Colonic mucosa (tissue), 4 donors: ENCODE measurements around the gene LARP1. TPM values are rescaled to one million over a fixed set of nuclear protein-coding genes. Genes with fewer than 3 reads are reported as not detected.
A peak's percentile ranks its signal among the peaks of the same experiment; 100 is the strongest.

Source experiments
- DNase-seq: peaks from one replicate; pipeline ENCODE4 v3.0.0-alpha.2; 2020
- H3K27ac ChIP-seq: fragments of 200-600 bp; one replicate; pipeline ENCODE4 v1.8.0; 2021
- H3K27me3 ChIP-seq: fragments of 200-600 bp; one replicate; pipeline ENCODE4 v1.8.0; 2021
- H3K36me3 ChIP-seq: fragments of 200-600 bp; one replicate; pipeline ENCODE4 v1.8.0; 2021
- H3K4me1 ChIP-seq: fragments of 200-600 bp; one replicate; pipeline ENCODE4 v1.8.0; 2021; ENCODE audit warnings: mild to moderate bottlenecking
- H3K4me3 ChIP-seq: fragments of 200-600 bp; one replicate; pipeline ENCODE4 v1.8.0; 2021
- H3K9ac ChIP-seq, 2 donors: one replicate each; pipeline ENCODE4 v1.7.0; 2013; ENCODE audit warnings: control low read depth in 2 of 2, low read depth in 2 of 2, low read length in 2 of 2
- H3K9me3 ChIP-seq: fragments of 200-600 bp; one replicate; pipeline ENCODE4 v1.8.0; 2021
- intact Hi-C: fragments of 100-400 bp; cut with DNase I; formaldehyde crosslinking; loops from one replicate; pipeline ENCODE4 v1.14.1; 2022
- total RNA-seq, 2 donors: library from RNA; stranded (reverse); fragmentation: NEBNext Ultra II Directional in 1 of 2; extraction: Animal tissue kit (Norgen Biotek cat#: 25700) in 1 of 2; gene quantifications; one replicate each; pipeline ENCODE4 v1.2.1, GENCODE V29; 2021
- TF ChIP-seq, protein P1 (sequence below): fragments of 200-600 bp; IDR thresholded peaks from one replicate; pipeline ENCODE4 v1.8.0; 2022; ENCODE audit warnings: antibody characterized with exemption, mild to moderate bottlenecking
- donor health status: healthy.
- donor health status: DM: no; HTN: no; CAD: no.
- donor health status: DM: no; HTN: no; CAD: no.

LARP1 gene
- total RNA-seq, 2 donors from 2014 or later: 116 to 201 TPM

DNA sequence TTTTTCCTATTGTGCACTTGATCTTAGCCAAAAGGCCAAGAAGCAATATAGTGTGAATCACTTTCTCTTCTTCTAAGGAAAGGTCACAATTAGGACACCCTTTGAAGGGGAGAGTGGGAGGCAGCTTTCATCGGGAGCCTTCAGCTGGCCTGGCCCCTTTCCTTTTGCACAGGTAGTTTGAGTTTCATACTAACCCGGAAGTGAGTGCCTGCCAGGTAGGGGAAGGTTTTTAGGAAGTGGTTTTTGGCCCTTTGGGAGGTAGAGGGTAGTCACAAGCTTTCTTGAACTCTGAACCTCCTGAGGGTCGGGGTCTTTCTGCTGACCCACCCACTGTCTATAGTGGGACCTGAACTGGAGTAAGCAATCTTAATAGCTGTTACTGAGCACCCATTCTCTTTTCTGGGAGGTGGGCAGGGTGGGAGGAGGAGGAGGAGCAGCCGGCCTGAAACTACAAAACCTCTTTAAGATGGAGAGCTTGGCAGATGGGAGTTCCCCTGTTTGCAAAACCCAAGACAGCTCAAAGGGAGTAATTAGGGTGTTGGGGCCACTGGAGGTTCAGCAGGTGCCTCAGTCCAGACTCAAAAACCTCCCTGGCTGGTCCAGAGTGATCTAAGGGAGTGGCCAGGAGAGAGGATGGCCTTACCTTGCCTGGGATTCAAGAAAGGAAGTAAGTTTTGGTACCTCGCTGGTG lies 6.0 kb downstream of the LARP1 start:
- H3K9me3 ChIP-seq: no peaks in the 10 kb centered on the region
- no peaks in the 10 kb centered on the region for H3K36me3 ChIP-seq
- H3K4me3 ChIP-seq: no peak overlapping the region
- no peak overlapping the region for H3K9ac ChIP-seq
- intact Hi-C loops: no loop called here
- TF ChIP-seq, protein P1, sequence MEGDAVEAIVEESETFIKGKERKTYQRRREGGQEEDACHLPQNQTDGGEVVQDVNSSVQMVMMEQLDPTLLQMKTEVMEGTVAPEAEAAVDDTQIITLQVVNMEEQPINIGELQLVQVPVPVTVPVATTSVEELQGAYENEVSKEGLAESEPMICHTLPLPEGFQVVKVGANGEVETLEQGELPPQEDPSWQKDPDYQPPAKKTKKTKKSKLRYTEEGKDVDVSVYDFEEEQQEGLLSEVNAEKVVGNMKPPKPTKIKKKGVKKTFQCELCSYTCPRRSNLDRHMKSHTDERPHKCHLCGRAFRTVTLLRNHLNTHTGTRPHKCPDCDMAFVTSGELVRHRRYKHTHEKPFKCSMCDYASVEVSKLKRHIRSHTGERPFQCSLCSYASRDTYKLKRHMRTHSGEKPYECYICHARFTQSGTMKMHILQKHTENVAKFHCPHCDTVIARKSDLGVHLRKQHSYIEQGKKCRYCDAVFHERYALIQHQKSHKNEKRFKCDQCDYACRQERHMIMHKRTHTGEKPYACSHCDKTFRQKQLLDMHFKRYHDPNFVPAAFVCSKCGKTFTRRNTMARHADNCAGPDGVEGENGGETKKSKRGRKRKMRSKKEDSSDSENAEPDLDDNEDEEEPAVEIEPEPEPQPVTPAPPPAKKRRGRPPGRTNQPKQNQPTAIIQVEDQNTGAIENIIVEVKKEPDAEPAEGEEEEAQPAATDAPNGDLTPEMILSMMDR: no peak
- peak; percentile 22 for DNase-seq
- H3K27me3 ChIP-seq: no peaks in the 10 kb centered on the region
- H3K27ac ChIP-seq: no peak overlapping the region
- peaks cover 10% of the 10 kb centered on the region for H3K4me1 ChIP-seq

DNA sequence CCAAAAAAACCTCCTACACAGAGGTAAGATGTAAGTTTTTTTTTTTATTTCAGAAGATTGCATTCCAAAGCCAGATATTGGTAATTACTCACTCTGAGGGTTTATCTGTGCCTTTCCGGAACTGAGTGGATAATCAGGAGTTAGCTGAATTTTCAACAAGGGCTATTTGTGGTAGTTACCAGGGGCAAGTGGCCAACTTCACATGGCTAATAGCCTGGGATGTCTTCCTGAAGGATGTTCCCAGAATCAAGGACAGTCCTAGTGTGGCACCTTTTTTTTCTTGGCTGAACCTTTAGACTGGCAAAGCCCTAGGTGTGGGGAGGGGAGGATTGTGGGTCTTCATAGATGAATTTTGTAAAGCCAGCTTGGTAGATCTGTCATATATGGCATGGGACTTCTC lies 7.1 kb downstream of the LARP1 start:
- H3K4me3 ChIP-seq: no peak overlapping the region
- H3K36me3 ChIP-seq: no peaks in the 10 kb centered on the region
- no peak overlapping the region for H3K27ac ChIP-seq
- TF ChIP-seq, protein P1: no peak
- H3K4me1 ChIP-seq: peaks cover 10% of the 10 kb centered on the region
- no peak overlapping the region for H3K9ac ChIP-seq
- intact Hi-C loops: no loop called here
- H3K27me3 ChIP-seq: no peaks in the 10 kb centered on the region
- no peak for DNase-seq
- H3K9me3 ChIP-seq: no peaks in the 10 kb centered on the region

DNA sequence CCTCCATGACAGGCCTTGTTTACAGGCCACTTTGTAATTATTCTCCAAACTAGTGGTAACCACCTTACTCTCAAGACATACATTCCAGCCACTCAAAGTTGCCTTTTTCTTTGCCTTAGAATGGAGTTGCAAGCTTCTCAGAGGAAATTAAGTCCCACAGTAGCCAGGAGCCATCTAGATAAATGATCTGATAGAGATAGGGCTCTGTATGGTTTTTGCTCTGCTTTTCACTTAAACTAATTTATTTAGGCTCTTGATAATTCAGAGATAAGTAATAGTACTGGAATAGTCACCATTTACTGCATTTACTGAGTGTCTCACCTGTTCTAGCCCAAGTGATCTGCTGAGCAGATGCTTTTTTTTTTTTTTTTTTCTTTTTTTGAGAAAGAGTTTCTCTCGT lies 7.5 kb downstream of the LARP1 start:
- Histone ChIP-seq H3K4me3 (no peak overlapping the region), H3K36me3 (no peaks in the 10 kb centered on the region), H3K9ac (no peak overlapping the region), H3K27ac (no peak overlapping the region), H3K4me1 (peaks cover 10% of the 10 kb centered on the region), H3K9me3 (no peaks in the 10 kb centered on the region), H3K27me3 (no peaks in the 10 kb centered on the region)
- intact Hi-C loops: no loop called here
- TF ChIP-seq, protein P1: no peak
- DNase-seq: no peak

DNA sequence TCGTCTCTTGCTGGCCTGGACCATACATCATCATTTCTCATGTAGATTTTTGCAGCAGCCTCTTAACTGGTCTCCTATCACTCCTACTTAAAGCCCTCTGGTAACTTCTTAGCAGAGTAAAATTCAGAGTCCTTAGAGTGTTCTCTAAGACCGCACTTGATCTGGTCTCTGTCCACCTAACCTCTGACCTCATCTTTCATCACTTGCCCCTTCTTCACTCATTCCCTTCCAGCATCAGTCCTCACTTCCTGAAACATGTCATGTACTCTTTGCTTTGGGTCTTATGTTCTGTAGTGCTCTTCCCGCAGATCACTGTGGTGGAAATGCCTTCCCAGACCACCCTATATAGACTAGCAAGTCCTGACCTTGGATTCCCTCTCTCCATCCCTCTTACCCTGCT lies 9.8 kb downstream of the LARP1 start:
- Histone ChIP-seq H3K27ac (no peak overlapping the region), H3K27me3 (no peaks in the 10 kb centered on the region), H3K9me3 (no peaks in the 10 kb centered on the region), H3K4me1 (peaks cover 10% of the 10 kb centered on the region), H3K36me3 (no peaks in the 10 kb centered on the region), H3K4me3 (no peak overlapping the region), H3K9ac (no peak overlapping the region)
- DNase-seq: no peak
- intact Hi-C loops: no loop called here
- TF ChIP-seq, protein P1: no peak

DNA sequence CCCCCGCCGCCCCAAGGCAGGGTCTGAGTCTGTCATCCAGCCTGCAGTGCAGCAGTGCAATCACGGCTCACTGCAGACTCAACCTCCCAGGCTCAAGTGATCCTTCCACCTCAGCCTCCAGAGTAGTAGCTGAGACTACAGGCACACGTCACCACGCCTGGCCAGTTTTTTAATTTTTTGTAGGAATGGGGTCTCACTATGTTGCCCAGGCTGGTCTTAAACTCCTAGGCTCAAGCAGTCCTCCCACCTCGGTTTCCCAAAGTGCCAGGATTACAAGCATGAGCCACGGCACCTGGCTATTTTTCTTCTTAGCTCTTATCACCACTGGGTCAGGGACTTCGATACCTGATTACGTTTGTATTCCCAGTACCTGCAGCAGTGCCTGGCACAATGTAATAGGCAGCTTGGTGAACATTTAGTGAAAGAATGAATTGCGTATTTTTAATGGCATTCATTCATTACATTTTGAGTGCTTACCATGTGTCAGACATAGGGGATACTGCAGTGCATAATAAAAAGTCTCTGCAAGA lies 10.3 kb downstream of the LARP1 start:
- no peaks in the 10 kb centered on the region for H3K27me3 ChIP-seq
- peaks cover 9% of the 10 kb centered on the region for H3K4me1 ChIP-seq
- H3K4me3 ChIP-seq: no peak overlapping the region
- H3K9ac ChIP-seq: no peak overlapping the region
- intact Hi-C loops: no loop called here
- no peak overlapping the region for H3K27ac ChIP-seq
- H3K36me3 ChIP-seq: no peaks in the 10 kb centered on the region
- TF ChIP-seq, protein P1: no peak
- DNase-seq: no peak
- H3K9me3 ChIP-seq: no peaks in the 10 kb centered on the region
